ENCODE data around the gene DTNB.

DNA sequence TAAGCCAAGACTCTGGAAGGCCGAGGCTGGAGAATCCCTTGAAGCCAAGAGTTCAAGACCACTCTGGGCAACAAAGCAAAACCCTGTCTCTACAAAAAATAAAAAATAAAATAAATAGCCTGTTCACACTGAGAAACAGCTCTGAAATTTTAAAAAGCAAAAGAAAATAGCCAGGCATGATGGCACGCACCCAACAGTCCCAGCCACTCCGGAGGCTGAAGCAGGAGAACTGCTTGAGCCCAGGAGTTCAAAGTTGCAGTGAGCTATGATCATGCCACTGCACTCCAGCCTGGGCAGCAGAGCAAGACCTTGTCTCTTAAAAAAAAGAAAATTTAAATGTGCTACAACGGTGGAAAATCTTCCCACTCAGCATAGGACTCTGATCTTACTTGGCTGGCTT lies 52.7 kb downstream of the DTNB start:
- TF ChIP-seq POLR2AphosphoS5 (IDR thresholded peaks at IDR 0.05; ENCODE audit: insufficient read depth, low read depth, low read length) (no peak), EZH2 (IDR thresholded peaks at IDR 0.05; ENCODE audit: borderline replicate concordance, low read depth, low read length, severe bottlenecking) (no peak), POLR2A (IDR thresholded peaks at IDR 0.05; ENCODE audit: low read depth, low read length) (no peak), GATA2 (IDR thresholded peaks at IDR 0.05; ENCODE audit: insufficient read depth, insufficient read length, low read depth, low read length) (no peak), MYC (IDR thresholded peaks at IDR 0.05; ENCODE audit: low read depth, low read length) (no peak), JUN (IDR thresholded peaks at IDR 0.05; ENCODE audit: borderline replicate concordance, insufficient read depth, insufficient read length, low read depth) (no peak)
- TF ChIP-seq, protein P1, sequence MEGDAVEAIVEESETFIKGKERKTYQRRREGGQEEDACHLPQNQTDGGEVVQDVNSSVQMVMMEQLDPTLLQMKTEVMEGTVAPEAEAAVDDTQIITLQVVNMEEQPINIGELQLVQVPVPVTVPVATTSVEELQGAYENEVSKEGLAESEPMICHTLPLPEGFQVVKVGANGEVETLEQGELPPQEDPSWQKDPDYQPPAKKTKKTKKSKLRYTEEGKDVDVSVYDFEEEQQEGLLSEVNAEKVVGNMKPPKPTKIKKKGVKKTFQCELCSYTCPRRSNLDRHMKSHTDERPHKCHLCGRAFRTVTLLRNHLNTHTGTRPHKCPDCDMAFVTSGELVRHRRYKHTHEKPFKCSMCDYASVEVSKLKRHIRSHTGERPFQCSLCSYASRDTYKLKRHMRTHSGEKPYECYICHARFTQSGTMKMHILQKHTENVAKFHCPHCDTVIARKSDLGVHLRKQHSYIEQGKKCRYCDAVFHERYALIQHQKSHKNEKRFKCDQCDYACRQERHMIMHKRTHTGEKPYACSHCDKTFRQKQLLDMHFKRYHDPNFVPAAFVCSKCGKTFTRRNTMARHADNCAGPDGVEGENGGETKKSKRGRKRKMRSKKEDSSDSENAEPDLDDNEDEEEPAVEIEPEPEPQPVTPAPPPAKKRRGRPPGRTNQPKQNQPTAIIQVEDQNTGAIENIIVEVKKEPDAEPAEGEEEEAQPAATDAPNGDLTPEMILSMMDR (IDR thresholded peaks at IDR 0.05; ENCODE audit: extremely low read depth in 1 of 2, insufficient read depth in 1 of 2, low read depth in 1 of 2, low read length in 2 of 2): no peak
